ENCODE measurements around the gene GSTO2.

GRCh38 chr10:104342941-104343411, 74.0 kb downstream of the GSTO2 start:
- no peak for TF ChIP-seq CTCF (IDR thresholded peaks at IDR 0.05)
- TF ChIP-seq POLR2A (IDR thresholded peaks at IDR 0.05): no peak

All from lower leg skin (tissue), 3 donors.